Ovary (tissue), 9 donors: ENCODE data around the gene FBP1. TPM values are rescaled to one million over a fixed set of nuclear protein-coding genes. Genes with fewer than 3 reads are reported as not detected.

ENCODE experiments used
- DNase-seq, 5 donors: peaks; one replicate each; pipeline ENCODE4 v3.0.0-alpha.2; 2019 to 2020
- H3K27ac ChIP-seq, 2 donors: fragments of 200-600 bp; one replicate each; pipeline versions ENCODE4 v1.5.1 to v1.8.0; 2019 to 2022
- H3K27me3 ChIP-seq: fragments of 200-600 bp; one replicate; pipeline ENCODE4 v1.8.0; 2022
- H3K36me3 ChIP-seq: fragments of 200-600 bp; sonication (generic); one replicate; pipeline ENCODE4 v1.5.1; 2019
- H3K4me1 ChIP-seq: one replicate; pipeline ENCODE4 v1.8.1; 2013; ENCODE audit warnings: mild to moderate bottlenecking, moderate library complexity; ENCODE audit not compliant: insufficient read depth
- H3K4me3 ChIP-seq: fragments of 200-600 bp; sonication (generic); one replicate; pipeline ENCODE4 v1.5.1; 2017
- H3K9me3 ChIP-seq, 2 donors: fragments of 200-600 bp in 1 of 2; sonication (generic) in 1 of 2; one replicate each; pipeline versions ENCODE4 v1.5.1 to v1.8.1; 2013 to 2019; ENCODE audit warnings: mild to moderate bottlenecking in 1 of 2, moderate library complexity in 1 of 2
- EP300 ChIP-seq: sonication (generic); formaldehyde crosslinking; IDR thresholded peaks from one replicate; pipeline ENCODE4 v1.6.1; 2017; ENCODE audit warnings: antibody characterized with exemption
- POLR2A ChIP-seq: fragments of 450-650 bp; IDR thresholded peaks from one replicate; pipeline ENCODE4 v1.6.1; 2017; ENCODE audit warnings: antibody characterized with exemption, mild to moderate bottlenecking, moderate library complexity
- WGBS, 3 donors: extraction: QIAGEN DNeasy Blood & Tissue Kit in 1 of 3; methylation state at CpG; one replicate each; pipeline versions ENCODE4 v1.1.5 to v1.1.7; 2013 to 2017; 5-methylcytosine and 5-hydroxymethylcytosine counted together
- intact Hi-C, 4 donors: fragments of 100-400 bp; cut with DNase I; formaldehyde crosslinking; loops; one replicate each; pipeline versions ENCODE4 v1.11.0 to v1.15.1; 2022 to 2023
- polyA plus RNA-seq, 2 donors: library from polyadenylated mRNA; stranded (reverse); fragments of 200-250 nt in 1 of 2; fragments of 350-450 nt in 1 of 2; fragmentation: Illumina TruSeq in 1 of 2; extraction: RNeasy Lipid Tissue Mini Kit (QIAGEN cat#74804) in 1 of 2; gene quantifications; one replicate each; pipeline ENCODE4 v1.2.3, GENCODE V29; 2013 to 2014
- total RNA-seq, 7 donors: library from RNA; depleted of rRNA in 2 of 7; stranded (reverse); fragments of >200 nt in 2 of 7; fragmentation: NEBNext Ultra II Directional in 3 of 7; extraction: Animal tissue kit (Norgen Biotek cat#: 25700) in 3 of 7; gene quantifications; one replicate each; pipeline versions ENCODE4 v1.1.0 to v1.2.4, GENCODE V29; 2016 to 2023
- TF ChIP-seq, protein P1 (sequence below), 3 donors: fragments of 450-650 bp in 2 of 3; fragments of 200-600 bp in 1 of 3; IDR thresholded peaks; one replicate each; pipeline versions ENCODE4 v1.5.1 to v1.8.0; 2016 to 2022; ENCODE audit warnings: antibody characterized with exemption in 3 of 3, mild to moderate bottlenecking in 1 of 3
- donor health status: DM: no; HTN: no; CAD: no; lungs with moderate emphysema.
- donor health status: DM: no; HTN: no; CAD: no.
- donor health status: Bipolar disorder and iron deficiency.
- donor health status: DM: yes; HTN: yes; CAD: no.
- donor health status: DM: no; HTN: no; CAD: no.
- donor health status: DM: yes; HTN: yes; CAD: no.

Gene FBP1
- total and polyA plus RNA-seq, 9 donors = 0.30 to 16.9 (median 2.9) TPM

DNA sequence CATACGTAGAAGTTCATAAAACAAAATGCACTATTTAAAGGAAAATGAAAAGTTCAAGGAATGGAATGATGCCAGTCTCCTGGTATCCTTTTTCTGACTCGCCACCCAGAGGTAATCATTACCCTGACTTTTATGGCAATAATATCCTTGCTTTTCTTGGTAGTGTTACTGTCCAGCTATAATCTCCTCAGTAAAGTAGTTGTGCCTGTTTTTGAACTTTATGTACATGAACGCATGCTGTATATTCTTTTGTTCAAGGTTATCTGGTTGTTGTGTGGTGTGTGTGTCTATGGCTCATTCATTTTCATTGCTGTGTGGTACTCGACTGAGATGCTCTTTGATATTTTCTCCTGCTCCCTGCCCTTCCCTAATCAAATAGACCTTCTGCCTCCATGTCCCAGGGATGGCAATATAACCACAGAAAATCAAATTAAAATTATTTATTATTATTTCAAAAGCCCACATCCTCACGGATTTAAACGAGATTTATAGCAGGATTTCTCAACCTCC, 29.2 kb upstream of the FBP1 start:
- no peak for DNase-seq
- intact Hi-C loops = no loop called here
- H3K27ac ChIP-seq = no peak overlapping the region
- H3K27me3 ChIP-seq = no peaks in the 10 kb centered on the region
- peaks cover 3% of the 10 kb centered on the region for H3K4me1 ChIP-seq
- 28 to 36% (median 30%) methylated on average over 6 of the region's 6 CpGs for WGBS, 3 donors
- H3K4me3 ChIP-seq = no peak overlapping the region
- no peaks in the 10 kb centered on the region for H3K9me3 ChIP-seq
- TF ChIP-seq, protein P1, sequence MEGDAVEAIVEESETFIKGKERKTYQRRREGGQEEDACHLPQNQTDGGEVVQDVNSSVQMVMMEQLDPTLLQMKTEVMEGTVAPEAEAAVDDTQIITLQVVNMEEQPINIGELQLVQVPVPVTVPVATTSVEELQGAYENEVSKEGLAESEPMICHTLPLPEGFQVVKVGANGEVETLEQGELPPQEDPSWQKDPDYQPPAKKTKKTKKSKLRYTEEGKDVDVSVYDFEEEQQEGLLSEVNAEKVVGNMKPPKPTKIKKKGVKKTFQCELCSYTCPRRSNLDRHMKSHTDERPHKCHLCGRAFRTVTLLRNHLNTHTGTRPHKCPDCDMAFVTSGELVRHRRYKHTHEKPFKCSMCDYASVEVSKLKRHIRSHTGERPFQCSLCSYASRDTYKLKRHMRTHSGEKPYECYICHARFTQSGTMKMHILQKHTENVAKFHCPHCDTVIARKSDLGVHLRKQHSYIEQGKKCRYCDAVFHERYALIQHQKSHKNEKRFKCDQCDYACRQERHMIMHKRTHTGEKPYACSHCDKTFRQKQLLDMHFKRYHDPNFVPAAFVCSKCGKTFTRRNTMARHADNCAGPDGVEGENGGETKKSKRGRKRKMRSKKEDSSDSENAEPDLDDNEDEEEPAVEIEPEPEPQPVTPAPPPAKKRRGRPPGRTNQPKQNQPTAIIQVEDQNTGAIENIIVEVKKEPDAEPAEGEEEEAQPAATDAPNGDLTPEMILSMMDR (IDR thresholded peaks at IDR 0.05) = no peak
- TF ChIP-seq POLR2A (no peak), EP300 (no peak)
- no peaks in the 10 kb centered on the region for H3K36me3 ChIP-seq

DNA sequence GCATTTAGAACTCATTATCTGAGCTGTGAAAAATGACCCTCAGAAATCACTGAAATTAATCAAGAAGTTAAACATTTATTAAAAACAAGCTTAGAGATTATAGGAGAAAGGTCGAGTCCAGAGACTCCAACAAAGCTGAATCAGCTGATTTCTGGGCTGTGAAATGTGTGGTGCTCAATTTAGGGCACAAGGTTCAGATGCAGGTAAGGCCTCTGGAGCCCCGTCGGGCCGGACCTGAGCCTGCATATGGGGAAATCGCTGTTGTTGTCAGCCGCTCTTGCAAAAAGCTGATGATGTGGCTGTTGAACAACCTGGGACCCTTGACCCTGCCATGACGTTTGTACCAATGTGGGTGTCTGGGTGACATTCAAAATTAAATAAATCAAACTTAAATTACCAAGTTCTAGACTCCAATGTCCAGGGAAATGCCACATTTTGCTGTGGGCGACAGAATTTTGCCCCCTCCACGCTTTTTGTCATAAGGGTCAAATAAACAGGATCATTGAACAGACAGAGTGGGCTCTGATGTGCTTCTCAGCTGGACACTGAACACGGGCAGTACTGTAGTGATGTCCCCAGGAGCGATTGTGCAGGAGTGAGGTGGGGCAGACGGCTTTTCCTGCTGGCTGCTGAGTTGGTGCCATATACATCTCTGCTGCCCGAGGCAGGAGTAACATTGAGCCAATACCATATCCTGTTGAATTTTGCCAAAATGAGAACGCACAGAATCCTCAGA, 27.2 kb upstream of the FBP1 start:
- Histone ChIP-seq H3K36me3 (no peaks in the 10 kb centered on the region), H3K4me3 (no peak overlapping the region), H3K4me1 (peaks cover 3% of the 10 kb centered on the region), H3K9me3 (no peaks in the 10 kb centered on the region), H3K27me3 (no peaks in the 10 kb centered on the region), H3K27ac (no peak overlapping the region)
- no peak for DNase-seq
- intact Hi-C loops = no loop called here
- WGBS, 3 donors = 82 to 83% (median 82%) methylated on average over 14 of the region's 14 CpGs
- TF ChIP-seq, protein P1 (IDR thresholded peaks at IDR 0.05) = no peak
- TF ChIP-seq POLR2A (no peak), EP300 (no peak)

DNA sequence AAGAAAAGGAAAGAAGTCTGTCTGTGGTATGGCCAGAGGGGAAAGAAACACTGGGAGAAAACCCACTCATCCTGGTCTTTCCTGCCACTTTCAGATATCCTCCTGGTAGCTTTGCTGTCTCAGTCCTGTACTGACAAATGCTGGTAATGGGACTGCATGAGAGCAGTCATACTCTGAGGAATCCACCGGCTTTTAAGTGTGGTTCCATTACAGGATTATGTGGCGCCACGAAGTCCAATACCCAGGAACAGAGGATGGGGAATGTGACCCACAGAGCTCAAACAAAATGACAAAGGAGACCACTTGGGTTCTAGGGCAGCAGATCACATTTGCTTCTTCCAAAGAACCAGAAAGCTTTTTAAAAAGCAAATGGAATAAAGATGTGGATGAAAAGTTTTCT, 26.3 kb upstream of the FBP1 start:
- Histone ChIP-seq H3K9me3 (no peaks in the 10 kb centered on the region), H3K27me3 (no peaks in the 10 kb centered on the region), H3K27ac (no peak overlapping the region), H3K4me1 (peaks cover 3% of the 10 kb centered on the region), H3K36me3 (no peaks in the 10 kb centered on the region), H3K4me3 (no peak overlapping the region)
- DNase-seq = no peak
- WGBS, 3 donors = 93 to 99% (median 93%) methylated on average over 3 of the region's 3 CpGs
- intact Hi-C loops = no loop called here
- TF ChIP-seq EP300 (no peak), POLR2A (no peak)
- TF ChIP-seq, protein P1 (IDR thresholded peaks at IDR 0.05) = no peak

DNA sequence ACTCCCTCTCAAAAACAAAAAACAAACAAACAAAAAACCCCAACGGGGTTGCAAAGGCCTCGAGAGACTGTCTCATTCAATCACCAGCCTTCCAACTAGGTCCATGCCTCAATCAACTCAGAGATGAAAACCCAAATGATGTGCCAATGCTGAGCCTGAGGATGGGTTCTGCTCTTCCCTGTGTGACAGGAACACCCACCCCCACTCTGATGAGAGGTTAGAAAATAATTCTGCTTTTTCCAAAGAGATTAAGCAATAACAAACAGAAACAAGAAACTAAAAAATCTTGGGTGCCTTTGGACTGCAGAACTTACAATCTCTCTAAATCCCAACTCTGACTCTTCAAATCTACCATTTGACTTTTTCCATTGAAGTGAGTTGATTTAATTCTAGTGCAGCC, 25.5 kb upstream of the FBP1 start:
- Histone ChIP-seq H3K27ac (no peak overlapping the region), H3K9me3 (no peaks in the 10 kb centered on the region), H3K27me3 (no peaks in the 10 kb centered on the region), H3K4me1 (peaks cover 3% of the 10 kb centered on the region), H3K4me3 (no peak overlapping the region), H3K36me3 (no peaks in the 10 kb centered on the region)
- TF ChIP-seq EP300 = no peak
- no peak for TF ChIP-seq POLR2A
- TF ChIP-seq, protein P1 (IDR thresholded peaks at IDR 0.05) = no peak
- DNase-seq = no peak
- intact Hi-C loops = no loop called here
- 74 to 88% (median 75%) methylated on average over 2 of the region's 2 CpGs for WGBS, 3 donors
